Inflammatory macrophage treated with lipopolysaccharide for 1 hour (primary cell): Measurements from ENCODE around the gene TAB2.

Source experiments
- DNase-seq, 2 donors: peaks; one replicate each; pipeline ENCODE4 v3.0.0-alpha.2; 2020 to 2022

Gene TAB2

GRCh38 chr6:149313861-149314260 lies 3.7 kb upstream of the TAB2 start:
- DNase-seq: peak; percentile 74 to 85

GRCh38 chr6:149314325-149314905 lies 3.1 kb upstream of the TAB2 start:
- no peak for DNase-seq

GRCh38 chr6:149316108-149316727 lies 1.3 kb upstream of the TAB2 start:
- no peak for DNase-seq

- DNase-seq: peak; percentile 87 to 90
Measured at GRCh38 chr6:149316740-149317643, 520 bp upstream of the TAB2 start.

GRCh38 chr6:149318581-149319286 lies 1.2 kb downstream of the TAB2 start:
- peak; percentile 65 to 72 for DNase-seq

- peak; percentile 82 for DNase-seq
Measured at GRCh38 chr6:149319422-149319821, 1.9 kb downstream of the TAB2 start.

GRCh38 chr6:149320016-149320415 lies 2.5 kb downstream of the TAB2 start:
- peak in 1 of 2 donors; percentile 19 for DNase-seq

GRCh38 chr6:149320796-149321195 lies 3.3 kb downstream of the TAB2 start:
- DNase-seq: peak; percentile 34 to 51

GRCh38 chr6:149323353-149323752 lies 5.8 kb downstream of the TAB2 start:
- DNase-seq: no peak

- DNase-seq: no peak
Measured at GRCh38 chr6:149323925-149324324, 6.4 kb downstream of the TAB2 start.

GRCh38 chr6:149324428-149324827 lies 6.9 kb downstream of the TAB2 start:
- DNase-seq: no peak

GRCh38 chr6:149325648-149326236 lies 8.2 kb downstream of the TAB2 start:
- no peak for DNase-seq

- peak; percentile 27 to 48 for DNase-seq
Measured at GRCh38 chr6:149327638-149328037, 10.1 kb downstream of the TAB2 start.

- DNase-seq: no peak
Measured at GRCh38 chr6:149328083-149328482, 10.6 kb downstream of the TAB2 start.

GRCh38 chr6:149329529-149329928 lies 12.0 kb downstream of the TAB2 start:
- no peak for DNase-seq

- no peak for DNase-seq
Measured at GRCh38 chr6:149330133-149330532, 12.6 kb downstream of the TAB2 start.

GRCh38 chr6:149331043-149331807 lies 13.7 kb downstream of the TAB2 start:
- no peak for DNase-seq

GRCh38 chr6:149331871-149332270 lies 14.4 kb downstream of the TAB2 start:
- DNase-seq: no peak

- DNase-seq: no peak
Measured at GRCh38 chr6:149332602-149333265, 15.2 kb downstream of the TAB2 start.

- no peak for DNase-seq
Measured at GRCh38 chr6:149333266-149333620, 15.7 kb downstream of the TAB2 start.

GRCh38 chr6:149334201-149334600 lies 16.7 kb downstream of the TAB2 start:
- peak in 1 of 2 donors; percentile 20 for DNase-seq
